Lower lobe of right lung (tissue), 2 donors: ENCODE measurements around the gene PDF. TPM values are rescaled to one million over a fixed set of nuclear protein-coding genes. Genes with fewer than 3 reads are reported as not detected.

Experiments
- ATAC-seq, 2 donors: fragments of 200-7000 bp; cut with Tn5 transposase; one replicate each; pipeline ENCODE4 v1.9.1; 2020 to 2022; ENCODE audit warnings: mild to moderate bottlenecking in 2 of 2, moderate library complexity in 2 of 2
- DNase-seq: peaks from one replicate; pipeline ENCODE4 v3.0.0-alpha.2; 2020
- H3K27ac ChIP-seq: fragments of 200-600 bp; one replicate; pipeline ENCODE4 v1.8.0; 2022
- H3K27me3 ChIP-seq: fragments of 200-600 bp; one replicate; pipeline ENCODE4 v1.8.0; 2022; ENCODE audit warnings: low read depth
- H3K36me3 ChIP-seq: fragments of 200-600 bp; one replicate; pipeline ENCODE4 v1.8.0; 2022; ENCODE audit warnings: mild to moderate bottlenecking
- H3K4me1 ChIP-seq: fragments of 200-600 bp; one replicate; pipeline ENCODE4 v1.8.0; 2022
- H3K4me3 ChIP-seq: fragments of 200-600 bp; one replicate; pipeline ENCODE4 v1.8.0; 2022; ENCODE audit warnings: mild to moderate bottlenecking
- H3K9me3 ChIP-seq: fragments of 200-600 bp; one replicate; pipeline ENCODE4 v1.8.0; 2022
- intact Hi-C: fragments of 100-400 bp; cut with DNase I; formaldehyde crosslinking; loops from one replicate; pipeline ENCODE4 v1.11.0; 2022
- total RNA-seq: library from RNA; stranded (reverse); fragmentation: NEBNext Ultra II Directional; extraction: Animal tissue kit (Norgen Biotek cat#: 25700); gene quantifications from one replicate; pipeline ENCODE4 v1.2.1, GENCODE V29; 2021
- TF ChIP-seq, protein P1 (sequence below): fragments of 200-600 bp; IDR thresholded peaks from one replicate; pipeline ENCODE4 v1.8.0; 2022; ENCODE audit warnings: antibody characterized with exemption, mild to moderate bottlenecking
- donor health status: DM: no; HTN: yes; CAD: no; lungs with severe emphysema.

Gene PDF
- total RNA-seq, 1 donor from 2014 or later, result 6.3 TPM

DNA sequence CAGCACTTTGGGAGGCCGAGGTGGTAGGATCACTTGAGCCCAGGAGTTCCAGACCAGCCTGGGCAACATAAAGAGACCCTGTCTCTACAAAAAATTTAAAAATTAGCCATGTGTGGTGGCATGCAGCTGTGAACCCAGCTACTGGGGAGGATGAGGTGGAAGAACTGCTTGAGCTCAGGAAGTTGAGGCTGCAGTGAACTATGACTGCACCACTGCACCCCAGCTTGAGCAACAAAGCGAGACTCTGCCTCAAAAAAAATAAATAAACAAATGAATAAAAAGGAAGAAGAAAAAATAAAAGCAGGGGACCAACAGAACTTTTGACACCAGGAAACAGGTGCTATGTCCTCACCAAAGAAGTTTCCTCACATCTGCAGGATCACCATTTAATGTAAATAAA lies 41.2 kb upstream of the PDF start:
- Histone ChIP-seq H3K9me3 (no peaks in the 10 kb centered on the region), H3K27ac (no peak overlapping the region), H3K36me3 (peaks cover 76% of the 10 kb centered on the region), H3K4me3 (no peak overlapping the region), H3K4me1 (no peaks in the 10 kb centered on the region), H3K27me3 (no peaks in the 10 kb centered on the region)
- ATAC-seq, result no peak
- TF ChIP-seq, protein P1, sequence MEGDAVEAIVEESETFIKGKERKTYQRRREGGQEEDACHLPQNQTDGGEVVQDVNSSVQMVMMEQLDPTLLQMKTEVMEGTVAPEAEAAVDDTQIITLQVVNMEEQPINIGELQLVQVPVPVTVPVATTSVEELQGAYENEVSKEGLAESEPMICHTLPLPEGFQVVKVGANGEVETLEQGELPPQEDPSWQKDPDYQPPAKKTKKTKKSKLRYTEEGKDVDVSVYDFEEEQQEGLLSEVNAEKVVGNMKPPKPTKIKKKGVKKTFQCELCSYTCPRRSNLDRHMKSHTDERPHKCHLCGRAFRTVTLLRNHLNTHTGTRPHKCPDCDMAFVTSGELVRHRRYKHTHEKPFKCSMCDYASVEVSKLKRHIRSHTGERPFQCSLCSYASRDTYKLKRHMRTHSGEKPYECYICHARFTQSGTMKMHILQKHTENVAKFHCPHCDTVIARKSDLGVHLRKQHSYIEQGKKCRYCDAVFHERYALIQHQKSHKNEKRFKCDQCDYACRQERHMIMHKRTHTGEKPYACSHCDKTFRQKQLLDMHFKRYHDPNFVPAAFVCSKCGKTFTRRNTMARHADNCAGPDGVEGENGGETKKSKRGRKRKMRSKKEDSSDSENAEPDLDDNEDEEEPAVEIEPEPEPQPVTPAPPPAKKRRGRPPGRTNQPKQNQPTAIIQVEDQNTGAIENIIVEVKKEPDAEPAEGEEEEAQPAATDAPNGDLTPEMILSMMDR, result no peak
- no peak for DNase-seq
- intact Hi-C loops, result no loop called here

DNA sequence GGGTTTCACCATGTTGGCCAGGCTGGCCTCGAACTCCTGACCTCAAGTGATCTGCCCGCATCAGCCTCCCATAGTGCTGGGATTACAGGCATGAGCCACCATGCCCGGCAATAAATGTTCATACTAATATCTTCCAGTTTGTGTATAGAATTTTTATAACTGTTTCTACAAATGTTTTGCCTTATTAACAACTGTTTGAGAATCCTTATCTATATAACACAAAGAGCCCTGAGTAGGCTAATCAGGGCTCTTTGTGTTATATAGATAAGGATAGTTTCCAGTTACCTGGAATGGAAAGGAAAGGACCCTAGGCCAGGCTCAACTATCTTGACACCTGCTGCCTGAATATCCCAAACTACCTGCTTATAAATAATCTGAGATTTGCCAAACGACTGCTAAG lies 38.5 kb upstream of the PDF start:
- Histone ChIP-seq H3K27ac (no peak overlapping the region), H3K9me3 (no peaks in the 10 kb centered on the region), H3K4me1 (peaks cover 4% of the 10 kb centered on the region), H3K27me3 (no peaks in the 10 kb centered on the region), H3K4me3 (no peak overlapping the region), H3K36me3 (peaks cover 96% of the 10 kb centered on the region)
- ATAC-seq (no peak), DNase-seq (no peak)
- TF ChIP-seq, protein P1, result no peak
- intact Hi-C loops, result no loop called here

DNA sequence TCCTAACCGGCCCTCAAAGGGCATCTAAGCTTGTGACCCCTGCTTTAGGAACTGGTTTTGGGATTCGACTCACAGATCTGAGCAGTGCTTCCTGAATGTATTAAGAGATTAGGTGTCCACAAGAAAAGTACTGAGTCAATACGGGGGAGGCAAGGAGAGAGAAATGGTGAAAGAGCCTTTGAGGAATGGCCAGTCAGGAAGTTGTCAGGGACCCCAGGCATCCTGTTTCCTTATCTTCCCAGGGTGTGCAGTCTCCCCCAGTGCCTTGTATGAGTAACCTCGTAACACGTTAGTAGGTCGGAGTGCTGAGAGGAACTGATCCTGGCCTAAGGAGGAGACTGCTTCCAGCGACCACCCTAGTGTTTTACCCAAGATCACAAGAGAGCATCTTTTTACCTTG lies 37.6 kb upstream of the PDF start:
- no peaks in the 10 kb centered on the region for H3K9me3 ChIP-seq
- TF ChIP-seq, protein P1, result no peak
- no peak overlapping the region for H3K27ac ChIP-seq
- no peak for ATAC-seq
- H3K27me3 ChIP-seq, result no peaks in the 10 kb centered on the region
- peaks cover 7% of the 10 kb centered on the region for H3K4me1 ChIP-seq
- H3K4me3 ChIP-seq, result no peak overlapping the region
- intact Hi-C loops, result no loop called here
- peaks cover 96% of the 10 kb centered on the region for H3K36me3 ChIP-seq
- no peak for DNase-seq

DNA sequence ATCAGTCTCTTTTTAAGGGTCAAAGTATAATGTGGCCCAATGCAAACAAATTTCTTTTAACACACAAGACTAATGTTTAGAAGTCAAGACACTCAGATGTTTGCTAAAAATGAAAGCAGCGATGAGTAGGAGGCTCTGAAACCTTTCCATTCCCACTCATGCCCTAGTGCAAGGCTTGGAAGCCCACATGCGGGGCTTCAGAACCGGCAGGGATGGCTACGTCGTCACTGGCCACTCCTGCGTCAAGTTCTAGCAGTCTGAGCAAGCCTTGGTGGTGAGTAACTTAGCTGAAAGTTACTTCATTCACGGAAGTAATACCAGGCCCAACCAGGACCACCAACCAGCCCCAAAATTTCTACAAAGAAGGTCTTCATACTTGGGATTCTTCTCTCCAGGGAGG lies 36.0 kb upstream of the PDF start:
- no peaks in the 10 kb centered on the region for H3K9me3 ChIP-seq
- DNase-seq, result no peak

DNA sequence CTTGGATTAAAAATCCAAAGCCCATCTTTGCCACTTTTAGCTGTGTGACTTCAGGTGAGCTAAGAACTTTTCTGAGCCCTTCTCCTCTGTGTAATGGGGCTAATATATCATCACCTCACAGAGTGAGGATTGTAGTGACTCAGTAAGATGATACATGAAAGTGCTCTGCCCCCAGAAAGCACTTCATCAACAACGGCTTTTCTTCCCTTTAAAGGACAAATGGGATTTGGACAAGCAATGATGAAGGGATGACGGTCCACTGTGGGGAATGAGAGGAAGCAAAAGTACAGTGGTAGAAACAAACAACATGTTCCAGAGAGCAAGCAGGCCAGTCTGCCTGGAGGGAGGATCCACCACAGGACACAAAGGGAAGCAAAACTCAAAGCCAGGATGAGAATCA lies 35.5 kb upstream of the PDF start:
- DNase-seq, result no peak
- H3K4me3 ChIP-seq, result no peak overlapping the region
- ATAC-seq, result no peak
- peaks cover 82% of the 10 kb centered on the region for H3K36me3 ChIP-seq
- H3K4me1 ChIP-seq, result peaks cover 7% of the 10 kb centered on the region
- H3K9me3 ChIP-seq, result no peaks in the 10 kb centered on the region
- intact Hi-C loops, result no loop called here
- no peak overlapping the region for H3K27ac ChIP-seq
- TF ChIP-seq, protein P1, result no peak
- no peaks in the 10 kb centered on the region for H3K27me3 ChIP-seq

More for the DNA sequence above, 36.0 kb upstream of the PDF start:
- TF ChIP-seq, protein P1, result no peak
- peaks cover 81% of the 10 kb centered on the region for H3K36me3 ChIP-seq
- no peaks in the 10 kb centered on the region for H3K27me3 ChIP-seq
- ATAC-seq, result no peak
- intact Hi-C loops, result no loop called here
- H3K27ac ChIP-seq, result no peak overlapping the region
- peaks cover 7% of the 10 kb centered on the region for H3K4me1 ChIP-seq
- no peak overlapping the region for H3K4me3 ChIP-seq

DNA sequence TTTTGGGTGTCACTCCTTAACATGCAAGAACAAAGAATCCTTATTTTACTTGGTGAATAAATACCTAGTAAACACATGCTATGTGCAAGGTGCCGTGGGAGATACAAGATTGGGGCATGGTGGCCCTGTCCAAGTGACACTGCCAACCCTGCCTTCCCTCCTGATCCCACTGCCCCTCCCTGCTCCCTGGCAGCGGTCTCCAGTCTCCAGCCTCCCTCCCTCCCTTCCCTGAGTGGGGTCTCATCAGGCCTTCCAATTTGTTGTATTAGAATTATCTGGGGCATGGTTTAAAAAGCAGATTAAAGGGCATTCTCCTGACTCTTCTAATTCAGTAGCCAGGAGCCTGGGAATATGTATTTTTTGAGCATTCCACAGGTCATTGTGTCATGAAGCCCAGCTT lies 33.7 kb upstream of the PDF start:
- Histone ChIP-seq H3K4me1 (peaks cover 7% of the 10 kb centered on the region), H3K36me3 (peaks cover 76% of the 10 kb centered on the region), H3K27ac (no peak overlapping the region), H3K4me3 (no peak overlapping the region), H3K27me3 (no peaks in the 10 kb centered on the region), H3K9me3 (no peaks in the 10 kb centered on the region)
- DNase-seq, result no peak
- TF ChIP-seq, protein P1, result no peak
- no peak for ATAC-seq
- intact Hi-C loops, result no loop called here
